NCI-H2029 (cell line): Measurements from ENCODE around the gene PSMC2.
"Not testable (repeated sequence)": the region's sequence is repeated elsewhere in the genome, so short reads cannot be mapped to it uniquely, and the experiment has no call there.

Source experiments
- DNase-seq: peaks from one replicate; lab custom pipeline; 2025; lab: John Stamatoyannopoulos, UW

The PSMC2 gene

GRCh38 chr7:103379270-103379975, 32.0 kb downstream of the PSMC2 start:
- DNase-seq, result no peak

DNA sequence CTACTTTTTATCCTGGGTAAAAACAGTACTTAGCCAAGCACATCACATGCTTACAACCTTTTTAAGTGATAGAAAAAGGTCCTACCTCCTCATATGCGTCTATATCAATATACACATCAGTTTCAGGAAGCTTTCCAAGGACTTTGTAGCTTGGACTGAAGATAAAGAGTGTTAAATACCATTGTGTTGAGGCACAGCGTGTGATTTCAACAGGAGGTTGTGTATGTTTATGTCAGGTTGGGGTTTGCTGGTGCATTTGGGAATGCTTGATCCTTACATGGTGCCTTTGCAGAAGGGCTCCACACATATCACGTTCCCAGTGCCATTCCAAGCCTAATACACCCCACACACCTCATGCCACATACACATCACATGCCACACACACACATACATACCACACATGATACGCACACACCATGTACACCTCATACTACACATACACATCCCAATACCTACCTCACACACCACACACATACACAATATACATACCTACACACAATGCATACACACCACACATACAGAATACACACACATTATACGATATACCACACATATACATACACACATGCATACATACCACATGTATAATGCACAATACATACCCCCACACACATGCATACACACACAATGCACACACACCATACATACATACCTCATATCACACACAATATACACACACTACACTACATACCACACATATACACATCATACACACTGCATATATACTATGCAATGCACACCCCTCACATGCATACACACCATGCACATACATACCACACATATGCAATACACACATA, 33.1 kb downstream of the PSMC2 start:
- DNase-seq, result no peak

DNA sequence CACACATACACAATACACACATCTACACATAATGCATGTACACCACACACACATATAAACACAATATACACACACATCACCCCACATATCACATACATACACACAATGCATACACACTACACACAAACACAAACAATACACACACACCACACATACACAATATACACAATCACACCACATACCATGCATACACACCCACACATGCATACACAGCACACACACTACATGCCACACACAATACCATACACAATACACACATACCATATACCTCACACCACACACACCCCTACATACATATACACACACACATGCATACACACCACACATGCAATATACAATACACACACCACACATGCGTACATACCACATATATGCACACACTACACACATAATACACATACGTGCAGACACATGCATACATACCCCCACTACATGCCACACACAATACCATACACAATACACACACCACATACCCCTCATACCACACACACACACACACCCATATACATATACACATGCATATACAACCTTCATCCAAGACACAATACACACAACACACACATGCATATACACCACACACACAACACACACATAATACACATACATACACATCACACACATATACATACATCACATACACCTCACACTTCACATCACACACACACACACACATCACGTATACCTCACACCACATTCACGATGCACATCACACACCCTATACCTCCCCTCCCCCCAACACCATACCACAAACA, 34.0 kb downstream of the PSMC2 start:
- DNase-seq, result no peak

GRCh38 chr7:103382032-103382402, 34.6 kb downstream of the PSMC2 start:
- no peak for DNase-seq

DNA sequence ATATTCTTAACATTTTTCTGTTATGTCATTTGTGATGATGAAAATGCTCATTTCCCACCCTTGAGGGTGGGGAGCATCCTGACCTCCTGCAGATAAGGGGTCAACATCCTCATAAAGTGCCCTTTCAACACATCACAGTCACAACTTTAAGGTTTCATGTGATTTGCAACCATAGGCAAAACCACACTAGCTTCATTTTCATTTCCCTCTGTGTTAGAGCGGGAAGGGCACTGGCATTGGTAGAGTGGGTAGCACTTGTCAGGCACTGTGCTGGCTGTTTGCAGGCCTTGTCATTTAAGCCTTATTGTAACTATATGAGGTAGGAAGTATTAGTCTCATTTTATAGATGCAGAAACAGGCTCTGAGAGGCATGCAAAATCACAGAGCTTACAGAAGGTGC, 39.8 kb downstream of the PSMC2 start:
- DNase-seq, result no peak

DNA sequence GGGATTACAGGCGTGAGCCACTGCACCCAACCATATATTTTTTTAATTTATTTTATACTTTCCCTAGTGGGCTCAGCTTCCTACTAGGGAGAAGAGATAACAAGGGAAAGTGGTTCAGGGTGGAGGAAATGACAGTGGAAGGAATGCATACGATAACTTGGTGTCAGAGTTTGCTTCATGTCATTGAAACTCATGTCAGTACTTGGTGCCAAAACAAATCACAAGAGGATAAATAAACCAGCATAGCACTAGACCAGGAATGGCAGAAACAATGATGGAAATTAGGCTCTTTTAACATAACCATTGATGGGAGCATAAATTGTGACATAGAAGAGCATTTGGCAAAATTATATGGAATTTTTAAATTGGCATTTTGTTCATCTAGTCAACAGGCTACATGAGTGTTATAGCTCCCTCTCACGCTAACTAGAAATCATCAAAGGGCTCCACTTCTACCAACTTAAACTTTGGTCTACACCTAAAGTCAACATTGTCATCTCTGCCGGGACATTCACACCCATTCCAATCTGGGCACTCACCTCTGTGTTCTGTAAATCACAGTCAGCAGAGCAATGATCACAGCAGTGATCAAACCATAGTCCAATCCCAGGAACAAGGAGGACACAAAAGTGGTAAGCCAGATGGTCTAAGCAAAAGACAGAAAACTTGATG, 41.2 kb downstream of the PSMC2 start:
- DNase-seq, result no peak

DNA sequence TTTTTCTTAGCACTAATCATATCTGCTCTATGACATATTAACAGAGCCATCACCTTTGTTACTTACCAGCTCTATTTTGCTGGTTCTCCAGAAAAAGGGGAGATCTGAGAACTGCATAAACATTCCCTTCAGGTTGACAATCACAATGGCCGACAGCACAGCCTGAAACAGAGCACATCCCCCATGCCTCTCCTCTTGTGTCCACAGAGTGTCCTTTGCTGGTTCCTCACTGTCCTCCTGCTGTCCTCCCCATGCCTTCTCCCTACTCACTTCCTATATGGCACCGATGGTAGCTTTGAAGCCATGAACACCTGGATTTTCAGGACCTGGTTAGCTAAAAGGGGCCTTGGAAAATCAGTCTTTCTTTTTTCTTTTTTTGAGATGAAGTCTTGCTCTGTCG, 41.8 kb downstream of the PSMC2 start:
- DNase-seq, result no peak

- DNase-seq, result no peak
Measured at GRCh38 chr7:103391150-103391549, 43.7 kb downstream of the PSMC2 start.

- DNase-seq, result no peak
Measured at GRCh38 chr7:103391976-103392375, 44.5 kb downstream of the PSMC2 start.

GRCh38 chr7:103394566-103394965, 47.1 kb downstream of the PSMC2 start:
- no peak for DNase-seq

DNA sequence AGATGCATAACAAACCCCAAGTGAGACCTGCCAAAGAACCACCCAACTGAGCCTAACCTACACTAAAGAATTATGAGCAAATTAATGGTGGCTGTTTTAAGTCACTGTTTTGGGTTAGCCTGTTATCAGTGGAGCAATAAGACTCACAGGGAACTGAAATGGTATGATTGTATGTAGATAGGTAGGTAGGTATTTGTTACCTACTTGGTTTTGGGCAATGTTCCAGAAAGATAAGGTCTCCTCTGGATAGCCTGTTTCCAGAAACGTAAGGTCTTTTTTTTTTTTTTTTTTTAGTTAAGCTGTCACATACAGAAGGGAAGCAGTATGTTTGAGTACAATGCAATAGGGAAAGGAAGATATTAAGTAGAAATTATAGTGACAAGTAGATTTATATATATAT, 47.6 kb downstream of the PSMC2 start:
- peak; percentile 27 for DNase-seq

DNA sequence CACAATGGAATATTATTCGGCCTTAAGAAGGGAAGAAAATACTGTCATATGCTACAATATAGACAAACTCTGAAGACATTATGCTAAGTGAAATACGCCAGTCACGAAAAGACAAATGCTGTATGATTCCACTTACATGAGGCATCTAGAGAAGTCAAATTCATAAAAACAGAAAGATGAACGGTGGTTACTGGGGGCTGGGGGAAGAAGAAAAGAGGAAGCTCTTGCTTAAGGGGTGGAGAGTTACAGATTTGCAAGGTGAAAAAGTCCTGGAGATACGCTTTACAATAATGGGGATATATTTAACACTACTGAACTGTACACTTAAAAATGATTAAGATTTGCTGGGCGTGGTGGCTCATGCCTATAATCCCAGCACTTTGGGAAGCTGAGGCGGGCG, 49.0 kb downstream of the PSMC2 start:
- DNase-seq, result no peak

GRCh38 chr7:103398483-103399127, 51.2 kb downstream of the PSMC2 start:
- DNase-seq, result no peak

DNA sequence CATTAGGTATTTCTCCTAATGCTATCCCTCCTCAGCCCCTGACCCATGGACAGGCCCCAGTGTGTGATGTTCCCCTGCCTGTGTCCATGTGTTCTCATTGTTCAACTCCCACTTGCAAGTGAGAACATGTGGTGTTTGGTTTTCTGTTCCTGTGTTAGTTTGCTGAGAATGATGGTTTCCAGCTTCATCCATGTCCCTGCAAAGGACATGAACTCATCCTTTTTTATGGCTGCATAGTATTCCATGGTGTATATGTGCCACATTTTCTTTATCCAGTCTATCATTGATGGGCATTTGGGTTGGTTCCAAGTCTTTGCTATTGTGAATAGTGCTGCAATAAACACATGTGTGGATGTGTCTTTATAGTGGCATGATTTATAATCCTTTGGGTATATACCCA, 52.2 kb downstream of the PSMC2 start:
- not testable (repeated sequence) for DNase-seq

GRCh38 chr7:103405789-103406613, 58.6 kb downstream of the PSMC2 start:
- not testable (repeated sequence) for DNase-seq

DNA sequence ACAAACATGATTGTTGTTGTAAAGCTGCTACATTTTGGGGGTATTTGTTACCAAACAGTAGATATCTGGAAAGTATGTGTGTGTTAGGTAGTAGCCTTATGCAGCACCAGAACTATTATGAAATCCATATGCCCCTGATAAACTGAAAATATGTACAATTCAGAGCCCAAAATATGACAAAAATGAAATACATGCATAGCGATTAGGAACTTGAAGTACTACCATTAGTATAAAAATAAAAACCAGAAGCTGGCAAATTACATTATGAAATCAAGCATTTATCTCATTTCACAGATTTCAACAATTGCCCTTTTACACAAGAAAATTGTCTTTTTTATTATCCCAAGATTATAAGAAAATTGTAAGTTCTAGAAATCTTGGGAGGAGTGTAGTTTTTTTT, 64.7 kb downstream of the PSMC2 start:
- no peak for DNase-seq

DNA sequence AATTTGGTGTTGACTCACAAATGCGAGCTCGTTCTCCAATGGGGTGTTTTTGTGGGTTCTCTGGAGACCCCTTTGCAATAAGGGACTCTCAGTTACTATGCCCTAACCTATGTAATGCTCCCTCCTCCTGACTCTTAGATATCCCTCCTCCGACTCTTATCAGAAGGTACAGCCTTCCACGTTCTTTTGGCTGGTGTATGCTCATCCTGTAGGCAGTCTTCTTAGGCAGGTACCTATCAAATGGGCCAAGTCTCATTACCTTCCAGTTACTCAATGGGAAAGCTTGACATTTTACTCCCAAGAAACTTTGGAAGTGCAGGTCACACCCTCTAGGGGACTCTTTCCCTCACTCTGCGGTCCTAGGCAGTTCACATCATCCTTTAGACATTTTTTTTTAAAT, 66.0 kb downstream of the PSMC2 start:
- DNase-seq, result no peak

DNA sequence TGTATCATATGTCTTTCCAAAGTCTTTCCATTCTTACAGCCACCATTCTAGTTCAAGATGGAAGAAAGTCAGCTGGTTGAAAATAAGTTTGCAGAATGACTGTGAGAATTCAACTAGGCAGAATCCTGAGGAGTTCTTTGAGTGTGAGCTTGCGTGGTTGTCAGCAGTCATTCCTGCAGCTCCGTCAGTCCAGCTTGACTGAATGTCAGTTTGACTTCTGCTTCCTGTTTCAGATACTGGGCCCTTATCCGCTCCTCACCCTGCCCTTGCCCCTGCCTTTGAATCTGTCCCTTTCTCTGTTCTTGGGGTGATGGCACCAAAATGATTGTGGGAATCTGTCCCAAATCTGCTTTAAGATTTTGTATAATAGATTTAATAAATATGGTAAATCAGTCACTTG, 70.8 kb downstream of the PSMC2 start:
- no peak for DNase-seq
